Measurements from ENCODE around the gene DNAH2. TPM values are rescaled to one million over a fixed set of nuclear protein-coding genes. Genes with fewer than 3 reads are reported as not detected.

Gene DNAH2
- total and polyA plus RNA-seq, 2 of the 13 experiments (the other 11 are each of a cell fraction or from before 2014, with no cell fraction given) = not detected

DNA sequence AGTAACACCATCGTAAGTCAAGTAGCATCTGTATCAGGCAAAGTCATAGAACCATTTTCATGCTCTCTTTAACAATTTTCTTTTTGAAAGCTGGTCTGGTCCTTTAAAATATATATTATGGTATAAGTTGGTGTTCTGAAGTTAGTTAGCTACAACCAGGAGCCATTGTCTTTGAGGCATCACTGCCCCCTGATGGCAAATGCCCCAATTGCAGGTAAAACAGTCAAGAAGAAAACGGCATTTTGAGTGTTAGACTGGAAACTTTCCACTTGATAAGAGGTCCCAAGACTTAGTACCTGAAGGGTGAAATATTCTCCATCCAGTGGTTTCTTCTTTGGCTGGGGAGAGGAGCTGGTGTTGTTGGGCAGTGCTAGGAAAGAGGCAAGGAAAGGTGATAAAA lies 44.3 kb upstream of the DNAH2 start:
- TF ChIP-seq SMC3 (IDR thresholded peaks at IDR 0.05; ENCODE audit: low read length) (peak; percentile 20), GZF1 (CRISPR knock-in tag; IDR thresholded peaks at IDR 0.05) (no peak), STAG1 (CRISPR knock-in tag; IDR thresholded peaks at IDR 0.05) (peak; percentile 64)
- TF ChIP-seq, protein P1, sequence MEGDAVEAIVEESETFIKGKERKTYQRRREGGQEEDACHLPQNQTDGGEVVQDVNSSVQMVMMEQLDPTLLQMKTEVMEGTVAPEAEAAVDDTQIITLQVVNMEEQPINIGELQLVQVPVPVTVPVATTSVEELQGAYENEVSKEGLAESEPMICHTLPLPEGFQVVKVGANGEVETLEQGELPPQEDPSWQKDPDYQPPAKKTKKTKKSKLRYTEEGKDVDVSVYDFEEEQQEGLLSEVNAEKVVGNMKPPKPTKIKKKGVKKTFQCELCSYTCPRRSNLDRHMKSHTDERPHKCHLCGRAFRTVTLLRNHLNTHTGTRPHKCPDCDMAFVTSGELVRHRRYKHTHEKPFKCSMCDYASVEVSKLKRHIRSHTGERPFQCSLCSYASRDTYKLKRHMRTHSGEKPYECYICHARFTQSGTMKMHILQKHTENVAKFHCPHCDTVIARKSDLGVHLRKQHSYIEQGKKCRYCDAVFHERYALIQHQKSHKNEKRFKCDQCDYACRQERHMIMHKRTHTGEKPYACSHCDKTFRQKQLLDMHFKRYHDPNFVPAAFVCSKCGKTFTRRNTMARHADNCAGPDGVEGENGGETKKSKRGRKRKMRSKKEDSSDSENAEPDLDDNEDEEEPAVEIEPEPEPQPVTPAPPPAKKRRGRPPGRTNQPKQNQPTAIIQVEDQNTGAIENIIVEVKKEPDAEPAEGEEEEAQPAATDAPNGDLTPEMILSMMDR (CRISPR knock-in tag; IDR thresholded peaks at IDR 0.05) = peak; percentile 72
- DNase-seq (ENCODE audit: low spot score) (peak; percentile 27), FAIRE-seq (no peak), ATAC-seq (no peak)
- Histone ChIP-seq H3K4me3 (replicated peaks in 1 of 3; ENCODE audit: insufficient read depth in 1 of 3, low read depth in 2 of 3, low read length in 3 of 3) (no peak overlapping the region), H3K9ac (ENCODE audit: insufficient read depth, low read depth, low read length) (no peak overlapping the region), H3K27me3 (ENCODE audit: control insufficient read depth in 1 of 2, insufficient read depth in 2 of 2, low read length in 2 of 2) (no peaks in the 10 kb centered on the region; a peak in 1 of 5 replicates), H3K79me2 (ENCODE audit: insufficient read depth, low read length) (no peaks in the 10 kb centered on the region), H3K4me1 (ENCODE audit: insufficient read depth, low read length) (no peaks in the 10 kb centered on the region), H3K9me3 (ENCODE audit: low read length) (peaks cover 7% of the 10 kb centered on the region; the same call in 1 of the 2 replicates), H3K36me3 (replicated peaks in 1 of 2; ENCODE audit: control insufficient read depth in 1 of 2, insufficient read depth in 2 of 2, low read length in 2 of 2) (peaks cover 25 to 36% of the 10 kb centered on the region in 2 experiments; a peak in 4 of 5 replicates), H3K4me2 (ENCODE audit: low read depth, low read length) (no peak overlapping the region), H2AFZ (ENCODE audit: low read length) (no peak overlapping the region), H3K27ac (ENCODE audit: extremely low read length, insufficient read depth, low read length) (no peak overlapping the region), H4K20me1 (ENCODE audit: insufficient read depth, low read length) (no peaks in the 10 kb centered on the region)
- intact Hi-C loops (cut with micrococcal nuclease; ENCODE audit: unreplicated experiment) (loop anchor here (1.0 to 5.0 kb wide), 2 partner anchors 41 to 87 kb away; partner anchors contain the start of gene SHBG), in situ Hi-C loops (cut with HindIII; ENCODE audit: extremely low pct_ligation_motif_present, low pct_unique_long_range_greater_than_20kb) (no loop called here)
- ChIA-PET POLR2A (interaction anchor here (0.7 to 2.5 kb wide), 5 partner anchors 13 to 94 kb away, joined by 3 to 11 read pairs (median 3); partner anchors contain the start of genes CD68, MPDU1, SAT2 and TP53), CTCF (ENCODE audit: low intra/inter-chr PET ratio, low total read pairs) (interaction anchor here (1.1 to 2.1 kb wide), 4 partner anchors 39 to 158 kb away, joined by 4 to 10 read pairs (median 6); no protein-coding TSS in a partner anchor)
- WGBS (ENCODE audit: low lambda C conversion rate) = 93% methylated on average over 2 of the region's 2 CpGs
- no TSS peak for BruUV-seq (replicated peaks)

GRCh38 chr17:7674934-7675333 lies 42.6 kb upstream of the DNAH2 start:
- intact Hi-C loops (cut with micrococcal nuclease; ENCODE audit: unreplicated experiment) = loop anchor here (5.0 kb wide), 1 partner anchor 43 kb away; the partner anchor contains the start of gene SHBG
- Histone ChIP-seq H3K27me3 (ENCODE audit: control insufficient read depth in 1 of 2, insufficient read depth in 2 of 2, low read length in 2 of 2) (no peaks in the 10 kb centered on the region; a peak in 1 of 5 replicates), H4K20me1 (ENCODE audit: insufficient read depth, low read length) (no peaks in the 10 kb centered on the region), H3K27ac (ENCODE audit: extremely low read length, insufficient read depth, low read length) (no peak overlapping the region), H3K4me3 (replicated peaks in 1 of 3; ENCODE audit: insufficient read depth in 1 of 3, low read depth in 2 of 3, low read length in 3 of 3) (no peak overlapping the region), H3K79me2 (ENCODE audit: insufficient read depth, low read length) (no peaks in the 10 kb centered on the region), H2AFZ (ENCODE audit: low read length) (no peak overlapping the region), H3K4me2 (ENCODE audit: low read depth, low read length) (no peak overlapping the region), H3K36me3 (replicated peaks in 1 of 2; ENCODE audit: control insufficient read depth in 1 of 2, insufficient read depth in 2 of 2, low read length in 2 of 2) (peaks cover 20 to 30% of the 10 kb centered on the region in 2 experiments; a peak in 4 of 5 replicates), H3K9ac (ENCODE audit: insufficient read depth, low read depth, low read length) (no peak overlapping the region), H3K4me1 (ENCODE audit: insufficient read depth, low read length) (no peaks in the 10 kb centered on the region), H3K9me3 (ENCODE audit: low read length) (peaks cover 7% of the 10 kb centered on the region; the same call in 1 of the 2 replicates)
- WGBS (ENCODE audit: low lambda C conversion rate) = 91% methylated on average over 14 of the region's 14 CpGs
- ChIA-PET POLR2A (no interaction called here), CTCF (ENCODE audit: low intra/inter-chr PET ratio, low total read pairs) (no interaction called here)
- TF ChIP-seq AGO2 (optimal IDR thresholded peaks at IDR 0.05; ENCODE audit: low read depth, low read length) (peak; percentile 32), ZFP82 (CRISPR knock-in tag; IDR thresholded peaks at IDR 0.05; ENCODE audit: borderline replicate concordance) (no peak)
- ATAC-seq (no peak), FAIRE-seq (no peak), DNase-seq (ENCODE audit: low spot score) (no peak)
- in situ Hi-C loops (cut with HindIII; ENCODE audit: extremely low pct_ligation_motif_present, low pct_unique_long_range_greater_than_20kb) = no loop called here
- no TSS peak for BruUV-seq (replicated peaks)
